ENCODE results near the gene ACVR1C. TPM values are rescaled to one million over a fixed set of nuclear protein-coding genes. Genes with fewer than 3 reads are reported as not detected.

The ACVR1C gene
- 0.03 TPM for polyA plus RNA-seq (2012; ENCODE audit: low read depth, missing spikeins)

DNA sequence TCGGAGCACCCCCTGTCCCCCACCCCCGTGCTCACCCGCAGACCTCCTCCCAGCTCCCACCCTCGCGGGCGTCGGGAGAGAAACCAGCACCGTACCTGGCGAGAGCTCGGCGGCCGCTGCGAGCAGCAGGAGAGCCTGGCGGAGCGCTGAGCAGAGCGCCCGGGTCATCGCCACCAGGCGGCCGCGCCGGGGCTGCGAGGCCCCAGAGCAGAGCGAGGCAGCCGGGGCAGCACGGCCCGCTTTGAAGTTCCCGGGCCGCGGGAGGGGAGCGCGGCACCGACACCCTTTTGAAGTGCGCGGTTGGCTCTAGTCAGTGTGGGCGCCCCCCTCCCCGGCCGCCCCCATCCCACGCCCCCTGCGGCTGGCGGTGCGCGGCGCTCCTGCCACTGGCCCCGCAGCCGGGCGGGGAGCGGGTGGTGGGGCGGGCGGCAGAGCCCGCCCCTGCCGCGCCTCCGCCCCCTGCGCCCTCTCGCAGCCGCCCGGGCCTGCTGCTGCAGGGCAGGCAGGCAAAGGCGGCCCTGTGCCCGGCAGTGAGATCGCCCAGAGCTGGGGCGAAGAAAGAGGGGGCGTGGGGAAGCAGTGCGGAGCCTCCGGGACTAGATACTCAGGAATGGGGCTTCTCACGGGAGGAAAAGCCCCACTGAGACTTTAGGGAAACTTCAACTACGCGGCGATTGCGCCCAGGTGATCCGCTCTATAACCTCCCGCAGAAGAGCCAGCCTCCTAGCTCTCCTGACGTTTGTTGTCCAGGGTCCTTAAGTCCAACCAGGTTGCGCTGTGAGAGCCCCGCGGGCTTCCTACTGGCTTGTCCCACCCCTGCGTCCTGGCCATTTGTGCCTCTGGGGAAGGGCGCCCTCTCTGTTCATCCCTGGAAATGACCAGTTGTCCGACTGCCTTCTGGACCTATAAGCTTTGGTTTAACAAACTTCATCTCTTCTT, at the start of gene ACVR1C:
Gene ACVR1C (minus strand): TSS at position 388 of the 939 bp plus-strand sequence. CDS start 220 bp downstream, at position 168.
- no peak for FAIRE-seq
- peak; percentile 60 for DNase-seq (ENCODE audit: insufficient read length, low spot score)

DNA sequence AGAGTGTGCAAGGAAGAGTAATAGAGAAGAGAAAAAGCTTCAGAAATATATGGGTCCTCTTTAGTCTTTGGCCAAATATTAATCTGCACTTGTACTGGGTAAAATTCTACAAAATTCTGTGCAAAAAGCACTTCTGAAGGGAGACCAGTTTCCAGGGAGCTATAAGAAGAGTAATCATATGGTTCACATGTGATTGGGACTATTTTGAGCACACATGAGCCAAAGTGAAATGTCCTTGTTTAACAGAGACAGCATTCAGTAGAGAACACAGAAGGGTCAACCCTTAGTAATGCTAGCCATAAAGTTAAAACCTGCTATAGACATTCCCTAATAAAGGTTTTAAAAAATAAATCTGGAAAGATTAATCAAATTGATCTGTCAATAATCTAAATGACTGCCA, 49.3 kb upstream of the ACVR1C start:
- TF ChIP-seq TAF1 (IDR thresholded peaks at IDR 0.05; ENCODE audit: low read depth, low read length) (no peak), POLR2A (IDR thresholded peaks at IDR 0.05; ENCODE audit: low read depth, low read length) (no peak)
- no peak for FAIRE-seq
- no peak for DNase-seq (ENCODE audit: insufficient read length, low spot score)

More for the DNA sequence above, at the start of gene ACVR1C:
- TF ChIP-seq PAX5 (IDR thresholded peaks at IDR 0.05; ENCODE audit: insufficient read depth, low read length, severe bottlenecking) (no peak), POLR2AphosphoS5 (IDR thresholded peaks at IDR 0.05; ENCODE audit: low read depth, low read length) (no peak), TAF1 (IDR thresholded peaks at IDR 0.05; ENCODE audit: low read depth, low read length) (no peak), SPI1 (IDR thresholded peaks at IDR 0.05; ENCODE audit: low read depth, low read length) (no peak), POU2F2 (IDR thresholded peaks at IDR 0.05; ENCODE audit: low read depth, low read length) (no peak), POLR2A (IDR thresholded peaks at IDR 0.05; ENCODE audit: low read depth, low read length) (no peak)

DNA sequence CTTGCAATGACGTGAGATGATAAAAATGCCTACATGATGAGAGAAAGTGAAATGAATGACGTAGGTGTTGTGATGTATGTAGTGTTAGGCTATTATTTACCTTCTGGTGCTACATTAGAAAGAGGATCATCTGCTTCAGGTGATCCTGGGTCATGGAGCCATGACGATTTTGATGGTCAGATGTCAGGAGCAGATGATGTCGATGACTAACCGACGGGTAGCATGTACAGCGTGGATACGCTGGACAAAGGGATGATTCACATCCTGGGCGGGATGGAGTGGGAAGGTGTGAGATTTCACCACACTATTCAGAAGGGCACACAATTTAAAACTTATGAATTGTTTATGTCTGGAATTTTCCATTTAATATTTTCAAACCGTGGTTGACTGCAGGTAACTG, 43.5 kb upstream of the ACVR1C start:
- TF ChIP-seq PAX5 (IDR thresholded peaks at IDR 0.05; ENCODE audit: insufficient read depth, low read length, severe bottlenecking): no peak
- TF ChIP-seq TAF1 (IDR thresholded peaks at IDR 0.05; ENCODE audit: low read depth, low read length): no peak
- no peak for TF ChIP-seq SPI1 (IDR thresholded peaks at IDR 0.05; ENCODE audit: low read depth, low read length)
- TF ChIP-seq POU2F2 (IDR thresholded peaks at IDR 0.05; ENCODE audit: low read depth, low read length): no peak
- TF ChIP-seq POLR2AphosphoS5 (IDR thresholded peaks at IDR 0.05; ENCODE audit: low read depth, low read length): no peak
- no peak for TF ChIP-seq POLR2A (IDR thresholded peaks at IDR 0.05; ENCODE audit: low read depth, low read length)
- no peak for FAIRE-seq
- no peak for DNase-seq (ENCODE audit: insufficient read length, low spot score)

DNA sequence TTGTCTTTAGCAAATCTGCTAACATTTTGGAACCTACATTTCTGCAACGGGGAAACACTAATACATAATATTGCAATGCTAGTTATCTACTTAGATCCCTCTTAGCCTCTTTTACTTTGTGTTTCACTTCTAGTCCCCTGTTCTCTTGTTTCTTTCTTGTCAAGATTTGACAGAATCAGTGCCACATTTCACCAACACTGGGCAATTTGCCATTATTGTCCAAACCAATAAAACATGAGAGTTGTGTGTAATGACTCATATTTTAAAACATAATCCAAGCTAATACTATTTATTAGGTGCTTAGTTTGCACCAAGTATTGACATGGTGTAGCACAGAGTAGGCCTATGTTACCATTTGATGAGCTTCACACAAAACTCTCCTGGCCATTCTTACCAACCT, 33.7 kb upstream of the ACVR1C start:
- no peak for DNase-seq (ENCODE audit: insufficient read length, low spot score)
- TF ChIP-seq POU2F2 (IDR thresholded peaks at IDR 0.05; ENCODE audit: low read depth, low read length) (no peak), PAX5 (IDR thresholded peaks at IDR 0.05; ENCODE audit: insufficient read depth, low read length, severe bottlenecking) (no peak), POLR2A (IDR thresholded peaks at IDR 0.05; ENCODE audit: low read depth, low read length) (no peak), POLR2AphosphoS5 (IDR thresholded peaks at IDR 0.05; ENCODE audit: low read depth, low read length) (no peak), SPI1 (IDR thresholded peaks at IDR 0.05; ENCODE audit: low read depth, low read length) (no peak), TAF1 (IDR thresholded peaks at IDR 0.05; ENCODE audit: low read depth, low read length) (no peak)
- no peak for FAIRE-seq

DNA sequence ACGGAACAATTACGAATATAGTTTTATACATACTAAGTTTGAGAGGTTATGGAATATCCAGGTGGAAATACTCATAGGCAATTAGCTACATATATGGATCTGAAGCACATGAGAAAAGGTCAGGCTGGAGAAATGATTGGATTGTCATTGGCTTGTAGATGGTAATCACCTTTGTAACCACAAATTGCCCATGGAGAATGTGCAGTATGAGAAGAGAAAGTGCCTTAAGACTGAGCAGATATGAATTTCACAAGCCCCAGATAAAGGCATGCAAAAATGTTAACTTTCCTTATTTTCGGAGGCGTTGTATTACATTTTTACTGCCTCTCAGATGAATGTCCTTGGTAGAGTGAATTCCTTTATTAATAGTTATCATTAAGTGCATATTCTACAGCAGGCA, 33.1 kb upstream of the ACVR1C start:
- FAIRE-seq: no peak
- TF ChIP-seq POLR2A (IDR thresholded peaks at IDR 0.05; ENCODE audit: low read depth, low read length) (no peak), PAX5 (IDR thresholded peaks at IDR 0.05; ENCODE audit: insufficient read depth, low read length, severe bottlenecking) (no peak), SPI1 (IDR thresholded peaks at IDR 0.05; ENCODE audit: low read depth, low read length) (no peak), POU2F2 (IDR thresholded peaks at IDR 0.05; ENCODE audit: low read depth, low read length) (no peak), TAF1 (IDR thresholded peaks at IDR 0.05; ENCODE audit: low read depth, low read length) (no peak), POLR2AphosphoS5 (IDR thresholded peaks at IDR 0.05; ENCODE audit: low read depth, low read length) (no peak)
- no peak for DNase-seq (ENCODE audit: insufficient read length, low spot score)

DNA sequence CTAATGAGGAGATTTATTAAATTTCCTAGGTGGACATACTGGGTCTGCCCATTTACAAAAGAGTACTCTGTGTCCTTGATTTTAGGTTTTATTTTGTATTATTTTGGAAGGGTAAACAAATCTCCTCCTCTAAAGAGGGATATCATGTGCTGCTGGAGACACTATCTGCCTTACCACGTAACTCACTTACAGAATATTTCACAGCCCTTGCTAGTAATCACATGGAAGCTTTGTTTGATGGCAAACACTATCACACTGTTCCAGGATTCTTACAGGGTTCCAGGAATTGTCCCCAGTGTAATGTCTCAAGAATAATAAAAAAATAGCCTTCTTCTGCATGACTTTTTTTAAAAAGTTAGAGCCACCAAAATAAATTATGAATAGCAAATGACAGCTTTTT, 29.2 kb upstream of the ACVR1C start:
- no peak for TF ChIP-seq POLR2AphosphoS5 (IDR thresholded peaks at IDR 0.05; ENCODE audit: low read depth, low read length)
- no peak for TF ChIP-seq POU2F2 (IDR thresholded peaks at IDR 0.05; ENCODE audit: low read depth, low read length)
- no peak for TF ChIP-seq PAX5 (IDR thresholded peaks at IDR 0.05; ENCODE audit: insufficient read depth, low read length, severe bottlenecking)
- TF ChIP-seq TAF1 (IDR thresholded peaks at IDR 0.05; ENCODE audit: low read depth, low read length): no peak
- no peak for TF ChIP-seq SPI1 (IDR thresholded peaks at IDR 0.05; ENCODE audit: low read depth, low read length)
- TF ChIP-seq POLR2A (IDR thresholded peaks at IDR 0.05; ENCODE audit: low read depth, low read length): no peak
- FAIRE-seq (no peak), DNase-seq (ENCODE audit: insufficient read length, low spot score) (no peak)

DNA sequence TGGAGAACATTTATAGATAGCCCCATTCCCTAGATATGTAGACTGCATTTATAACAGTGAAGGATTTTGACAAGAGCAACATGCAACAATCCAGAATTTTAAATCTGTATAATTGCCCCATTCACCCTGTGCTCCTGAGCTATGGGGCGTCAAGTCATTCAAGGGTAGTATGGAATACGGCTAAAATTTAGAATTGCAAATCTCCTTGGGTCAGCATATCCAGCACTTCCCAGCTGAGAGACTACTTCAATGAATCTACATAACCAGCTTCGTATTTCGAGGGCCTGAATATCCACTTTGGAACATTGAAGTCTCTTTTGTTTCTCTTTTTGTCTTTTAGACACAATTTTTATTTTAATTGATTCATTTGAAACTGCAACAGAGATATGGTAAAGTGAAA, 28.4 kb upstream of the ACVR1C start:
- TF ChIP-seq POU2F2 (IDR thresholded peaks at IDR 0.05; ENCODE audit: low read depth, low read length): no peak
- no peak for TF ChIP-seq POLR2AphosphoS5 (IDR thresholded peaks at IDR 0.05; ENCODE audit: low read depth, low read length)
- no peak for TF ChIP-seq PAX5 (IDR thresholded peaks at IDR 0.05; ENCODE audit: insufficient read depth, low read length, severe bottlenecking)
- no peak for TF ChIP-seq SPI1 (IDR thresholded peaks at IDR 0.05; ENCODE audit: low read depth, low read length)
- no peak for TF ChIP-seq POLR2A (IDR thresholded peaks at IDR 0.05; ENCODE audit: low read depth, low read length)
- no peak for TF ChIP-seq TAF1 (IDR thresholded peaks at IDR 0.05; ENCODE audit: low read depth, low read length)
- FAIRE-seq (no peak), DNase-seq (ENCODE audit: insufficient read length, low spot score) (no peak)

DNA sequence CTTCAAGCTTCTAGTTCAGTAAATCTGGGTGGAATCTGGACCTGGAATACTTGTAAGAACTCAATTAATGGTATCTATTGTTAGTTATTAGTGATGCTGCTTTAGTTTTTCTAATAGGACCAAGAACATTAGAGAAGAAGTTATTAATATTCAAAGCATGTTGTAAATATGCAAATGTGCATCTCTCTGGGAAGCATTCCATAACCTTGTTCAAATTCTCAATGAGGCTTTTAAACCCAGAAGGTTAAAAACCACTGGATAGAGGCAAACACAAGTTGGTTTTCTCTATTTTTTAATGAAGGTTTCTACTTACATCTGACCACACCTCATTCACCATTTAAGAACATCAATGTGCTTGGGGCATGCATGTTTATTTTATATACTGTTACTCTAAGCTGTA, 16.1 kb upstream of the ACVR1C start:
- DNase-seq (ENCODE audit: insufficient read length, low spot score): no peak
- TF ChIP-seq PAX5 (IDR thresholded peaks at IDR 0.05; ENCODE audit: insufficient read depth, low read length, severe bottlenecking): no peak
- FAIRE-seq: no peak

DNA sequence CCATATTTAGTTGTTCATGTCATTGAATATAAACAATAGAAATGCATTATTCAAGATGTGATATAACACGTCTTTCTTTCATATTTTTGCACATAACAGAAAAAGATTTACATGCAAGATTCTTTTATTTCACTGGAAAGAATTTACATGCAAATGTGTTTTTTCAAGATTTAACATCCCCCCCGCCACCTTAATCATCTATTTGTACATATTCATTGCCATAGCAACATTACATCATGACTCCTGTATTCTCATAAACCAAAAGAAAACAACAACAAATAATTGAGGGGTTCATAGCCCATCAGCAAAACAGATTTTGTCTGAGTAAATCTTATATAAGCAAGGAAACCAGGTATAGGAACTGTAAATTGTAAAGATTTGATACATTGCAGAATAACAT, 3.2 kb upstream of the ACVR1C start:
- TF ChIP-seq PAX5 (IDR thresholded peaks at IDR 0.05; ENCODE audit: insufficient read depth, low read length, severe bottlenecking) (no peak), SPI1 (IDR thresholded peaks at IDR 0.05; ENCODE audit: low read depth, low read length) (no peak)
- no peak for DNase-seq (ENCODE audit: insufficient read length, low spot score)
- FAIRE-seq: no peak
